Epithelial cell of proximal tubule (primary cell): Measurements from ENCODE around the gene TBC1D16. TPM values are rescaled to one million over a fixed set of nuclear protein-coding genes. Genes with fewer than 3 reads are reported as not detected.

ENCODE experiments used
- DNase-seq: peaks from one replicate; pipeline ENCODE4 v3.0.0-alpha.2; 2011; ENCODE audit warnings: low read depth
- H3K4me3 ChIP-seq: 2 replicates; pipeline ENCODE4 v1.5.1; 2011; ENCODE audit warnings: low read depth, mild to moderate bottlenecking, low read length
- total RNA-seq: library from RNA; depleted of rRNA; stranded (reverse); fragments of >200 nt; gene quantifications from 2 replicates; pipeline ENCODE4 v1.2.3, GENCODE V29; 2015
- TF ChIP-seq, protein P1 (sequence below): conservative IDR thresholded peaks from 2 replicates; pipeline ENCODE4 v1.5.1; 2012; ENCODE audit warnings: low read depth, mild to moderate bottlenecking, low read length

The TBC1D16 gene
- total RNA-seq, 1 donor from 2014 or later = 19.9 TPM

GRCh38 chr17:79927136-79927661 is 108.5 kb downstream of the TBC1D16 start:
- H3K4me3 ChIP-seq = no peak overlapping the region
- no peak for DNase-seq
- TF ChIP-seq, protein P1, sequence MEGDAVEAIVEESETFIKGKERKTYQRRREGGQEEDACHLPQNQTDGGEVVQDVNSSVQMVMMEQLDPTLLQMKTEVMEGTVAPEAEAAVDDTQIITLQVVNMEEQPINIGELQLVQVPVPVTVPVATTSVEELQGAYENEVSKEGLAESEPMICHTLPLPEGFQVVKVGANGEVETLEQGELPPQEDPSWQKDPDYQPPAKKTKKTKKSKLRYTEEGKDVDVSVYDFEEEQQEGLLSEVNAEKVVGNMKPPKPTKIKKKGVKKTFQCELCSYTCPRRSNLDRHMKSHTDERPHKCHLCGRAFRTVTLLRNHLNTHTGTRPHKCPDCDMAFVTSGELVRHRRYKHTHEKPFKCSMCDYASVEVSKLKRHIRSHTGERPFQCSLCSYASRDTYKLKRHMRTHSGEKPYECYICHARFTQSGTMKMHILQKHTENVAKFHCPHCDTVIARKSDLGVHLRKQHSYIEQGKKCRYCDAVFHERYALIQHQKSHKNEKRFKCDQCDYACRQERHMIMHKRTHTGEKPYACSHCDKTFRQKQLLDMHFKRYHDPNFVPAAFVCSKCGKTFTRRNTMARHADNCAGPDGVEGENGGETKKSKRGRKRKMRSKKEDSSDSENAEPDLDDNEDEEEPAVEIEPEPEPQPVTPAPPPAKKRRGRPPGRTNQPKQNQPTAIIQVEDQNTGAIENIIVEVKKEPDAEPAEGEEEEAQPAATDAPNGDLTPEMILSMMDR = no peak

GRCh38 chr17:79926605-79927135 is 109.0 kb downstream of the TBC1D16 start:
- TF ChIP-seq, protein P1 = no peak

GRCh38 chr17:79926142-79926604 is 109.5 kb downstream of the TBC1D16 start:
- TF ChIP-seq, protein P1 = no peak
- no peak for DNase-seq
- H3K4me3 ChIP-seq = no peak overlapping the region

More at GRCh38 chr17:79926605-79927135, 109.0 kb downstream of the TBC1D16 start:
- DNase-seq = no peak
- no peak overlapping the region for H3K4me3 ChIP-seq

DNA sequence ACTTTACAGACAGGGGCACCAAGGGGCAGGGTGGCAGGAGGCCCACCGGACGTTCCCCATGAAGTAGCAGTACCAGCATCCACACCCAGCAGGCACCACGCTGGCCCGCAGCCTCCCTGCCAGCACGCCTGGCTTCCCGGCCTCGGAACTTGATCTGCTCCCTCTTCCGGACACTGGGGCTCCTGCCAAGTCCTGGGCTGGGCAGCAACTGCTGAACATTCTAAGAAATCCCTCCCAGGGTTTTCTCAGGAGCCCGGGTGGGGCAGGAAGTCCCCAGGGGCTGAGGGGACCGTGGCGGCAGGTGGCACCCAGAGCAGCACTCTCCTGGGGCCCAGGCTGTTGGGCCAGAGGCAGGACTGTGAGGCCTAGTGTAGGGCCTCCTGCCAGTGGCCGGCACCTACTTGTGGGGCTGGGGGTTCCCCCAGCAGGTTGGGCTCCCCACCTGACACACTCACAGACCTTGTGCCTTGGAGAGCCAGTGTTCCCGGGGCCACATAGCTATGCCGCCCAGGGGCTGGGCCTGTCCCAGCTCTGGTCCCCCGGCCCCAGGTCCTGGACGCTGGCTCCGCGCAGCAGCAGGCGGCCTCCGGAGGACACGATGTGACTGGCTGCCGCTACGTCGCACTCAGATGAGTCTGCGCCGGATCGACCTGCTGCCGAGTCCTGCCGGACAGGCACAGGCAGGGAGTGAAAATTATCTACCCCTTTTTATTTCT is 110.3 kb downstream of the TBC1D16 start:
- TF ChIP-seq, protein P1 = peak; percentile 47
- no peak for DNase-seq
- H3K4me3 ChIP-seq = no peak overlapping the region

GRCh38 chr17:79924639-79924976 is 111.1 kb downstream of the TBC1D16 start:
- no peak overlapping the region for H3K4me3 ChIP-seq
- TF ChIP-seq, protein P1 = no peak
- DNase-seq = no peak

- DNase-seq = no peak
Measured at GRCh38 chr17:79923974-79924638, 111.6 kb downstream of the TBC1D16 start.

More at GRCh38 chr17:79923974-79924638, 111.6 kb downstream of the TBC1D16 start:
- H3K4me3 ChIP-seq = no peak overlapping the region
- TF ChIP-seq, protein P1 = peak; percentile 67
